Transverse colon (tissue), 3 donors: ENCODE results near the gene KCNE3.

Experiments
- CTCF ChIP-seq, 5 experiments: fragments of 200-600 bp in 3 of 5; fragments of 450-650 bp in 2 of 5; sonication (generic) in 3 of 5; IDR thresholded peaks; 1 replicate in 2 of 5; 2 replicates in 3 of 5; pipeline ENCODE4 v1.5.1; 2016 to 2017; ENCODE audit warnings: antibody characterized with exemption in 5 of 5, inconsistent platforms in 3 of 5, mild to moderate bottlenecking in 2 of 5, moderate library complexity in 1 of 5
- EP300 ChIP-seq: sonication (generic); formaldehyde crosslinking; IDR thresholded peaks from one replicate; pipeline ENCODE4 v1.6.1; 2017; ENCODE audit warnings: antibody characterized with exemption, low read depth

GRCh38 chr11:74437441-74438042, 29.8 kb downstream of the KCNE3 start:
- TF ChIP-seq CTCF (IDR thresholded peaks at IDR 0.05) (no peak), EP300 (no peak)
